ENCODE measurements around the gene F10. TPM values are rescaled to one million over a fixed set of nuclear protein-coding genes. Genes with fewer than 3 reads are reported as not detected.

F10 gene
- polyA plus RNA-seq, 1 donor from 2014 or later, result not detected

GRCh38 chr13:113120300-113121182 lies 2.1 kb upstream of the F10 start:
- no peak overlapping the region for H3K27ac ChIP-seq (ENCODE audit: low read length)
- no peaks in the 10 kb centered on the region for H4K20me1 ChIP-seq (ENCODE audit: insufficient read depth)
- no peak overlapping the region for H3K9ac ChIP-seq (ENCODE audit: low read length)
- no peak overlapping the region for H3K4me2 ChIP-seq (ENCODE audit: low read length)
- H3K4me3 ChIP-seq (ENCODE audit: low read length), result no peak overlapping the region
- H3K9me3 ChIP-seq (ENCODE audit: low read length), result no peaks in the 10 kb centered on the region
- no peak overlapping the region for H2AFZ ChIP-seq (ENCODE audit: low read depth, low read length)
- H3K79me2 ChIP-seq (replicated peaks; ENCODE audit: insufficient read depth, low read length), result no peaks in the 10 kb centered on the region
- H3K27me3 ChIP-seq (ENCODE audit: insufficient read depth, low read depth, low read length), result no peaks in the 10 kb centered on the region
- no peaks in the 10 kb centered on the region for H3F3A ChIP-seq (ENCODE audit: insufficient read depth, low read length, poor library complexity, severe bottlenecking)
- no peaks in the 10 kb centered on the region for H3K9me2 ChIP-seq (ENCODE audit: insufficient read depth, low read length)
- TF ChIP-seq, protein P1, sequence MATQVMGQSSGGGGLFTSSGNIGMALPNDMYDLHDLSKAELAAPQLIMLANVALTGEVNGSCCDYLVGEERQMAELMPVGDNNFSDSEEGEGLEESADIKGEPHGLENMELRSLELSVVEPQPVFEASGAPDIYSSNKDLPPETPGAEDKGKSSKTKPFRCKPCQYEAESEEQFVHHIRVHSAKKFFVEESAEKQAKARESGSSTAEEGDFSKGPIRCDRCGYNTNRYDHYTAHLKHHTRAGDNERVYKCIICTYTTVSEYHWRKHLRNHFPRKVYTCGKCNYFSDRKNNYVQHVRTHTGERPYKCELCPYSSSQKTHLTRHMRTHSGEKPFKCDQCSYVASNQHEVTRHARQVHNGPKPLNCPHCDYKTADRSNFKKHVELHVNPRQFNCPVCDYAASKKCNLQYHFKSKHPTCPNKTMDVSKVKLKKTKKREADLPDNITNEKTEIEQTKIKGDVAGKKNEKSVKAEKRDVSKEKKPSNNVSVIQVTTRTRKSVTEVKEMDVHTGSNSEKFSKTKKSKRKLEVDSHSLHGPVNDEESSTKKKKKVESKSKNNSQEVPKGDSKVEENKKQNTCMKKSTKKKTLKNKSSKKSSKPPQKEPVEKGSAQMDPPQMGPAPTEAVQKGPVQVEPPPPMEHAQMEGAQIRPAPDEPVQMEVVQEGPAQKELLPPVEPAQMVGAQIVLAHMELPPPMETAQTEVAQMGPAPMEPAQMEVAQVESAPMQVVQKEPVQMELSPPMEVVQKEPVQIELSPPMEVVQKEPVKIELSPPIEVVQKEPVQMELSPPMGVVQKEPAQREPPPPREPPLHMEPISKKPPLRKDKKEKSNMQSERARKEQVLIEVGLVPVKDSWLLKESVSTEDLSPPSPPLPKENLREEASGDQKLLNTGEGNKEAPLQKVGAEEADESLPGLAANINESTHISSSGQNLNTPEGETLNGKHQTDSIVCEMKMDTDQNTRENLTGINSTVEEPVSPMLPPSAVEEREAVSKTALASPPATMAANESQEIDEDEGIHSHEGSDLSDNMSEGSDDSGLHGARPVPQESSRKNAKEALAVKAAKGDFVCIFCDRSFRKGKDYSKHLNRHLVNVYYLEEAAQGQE (IDR thresholded peaks at IDR 0.05; ENCODE audit: borderline replicate concordance), result no peak
- TF ChIP-seq TAF1 (IDR thresholded peaks at IDR 0.05; ENCODE audit: low read depth) (no peak), CTCF (IDR thresholded peaks at IDR 0.05; ENCODE audit: poor library complexity, severe bottlenecking) (no peak), RAD21 (conservative IDR thresholded peaks at IDR 0.05) (no peak), SMC3 (conservative IDR thresholded peaks at IDR 0.05; ENCODE audit: poor library complexity) (no peak), POLR2AphosphoS5 (IDR thresholded peaks at IDR 0.05) (no peak), MXI1 (conservative IDR thresholded peaks at IDR 0.05; ENCODE audit: poor library complexity, severe bottlenecking) (no peak)
- H3K36me3 ChIP-seq (ENCODE audit: insufficient read depth, low read length), result no peaks in the 10 kb centered on the region

DNA sequence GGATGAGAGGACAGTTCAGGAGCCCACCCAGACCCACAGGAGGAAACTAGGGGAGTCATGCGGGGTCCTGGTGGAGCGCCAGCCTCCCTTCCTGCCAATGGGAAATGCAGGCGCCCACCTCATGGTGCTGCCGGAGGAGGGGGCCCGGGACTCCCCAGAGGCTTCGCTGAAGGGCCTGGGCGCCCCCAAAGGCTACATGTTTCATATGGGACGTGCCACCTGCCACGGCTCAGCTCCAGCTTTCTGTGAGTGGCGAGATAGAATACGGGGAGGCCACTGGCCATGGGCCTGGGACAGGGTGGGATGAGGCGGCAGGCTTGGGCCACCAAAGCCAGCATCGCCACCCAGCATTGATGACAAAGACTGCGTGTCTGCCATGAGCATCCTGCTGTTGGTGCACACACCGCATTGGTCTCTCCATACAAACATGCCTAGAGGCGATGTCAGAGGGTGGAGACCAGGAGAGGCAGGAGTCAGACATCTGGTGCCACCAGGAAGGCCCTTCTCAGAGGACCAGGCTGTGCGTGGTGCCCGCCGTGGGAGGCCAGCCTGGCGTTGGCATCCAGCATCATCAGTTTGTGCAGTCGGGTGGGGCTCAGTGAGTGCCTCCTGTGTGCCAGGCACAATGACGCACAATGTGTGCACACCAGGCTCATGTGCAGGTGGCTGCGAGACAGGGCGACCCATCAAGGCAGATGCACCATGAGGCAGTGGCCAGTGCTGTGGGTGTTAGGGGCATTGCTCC lies 1.2 kb upstream of the F10 start:
- Histone ChIP-seq H3K79me2 (replicated peaks; ENCODE audit: insufficient read depth, low read length) (no peaks in the 10 kb centered on the region), H3K9me3 (ENCODE audit: low read length) (no peaks in the 10 kb centered on the region), H4K20me1 (ENCODE audit: insufficient read depth) (no peaks in the 10 kb centered on the region), H2AFZ (ENCODE audit: low read depth, low read length) (no peak overlapping the region), H3K9ac (ENCODE audit: low read length) (no peak overlapping the region), H3K36me3 (ENCODE audit: insufficient read depth, low read length) (no peaks in the 10 kb centered on the region), H3K4me3 (ENCODE audit: low read length) (no peak overlapping the region), H3K27me3 (ENCODE audit: insufficient read depth, low read depth, low read length) (no peaks in the 10 kb centered on the region), H3K4me2 (ENCODE audit: low read length) (no peak overlapping the region), H3F3A (ENCODE audit: insufficient read depth, low read length, poor library complexity, severe bottlenecking) (no peaks in the 10 kb centered on the region), H3K27ac (ENCODE audit: low read length) (no peak overlapping the region), H3K9me2 (ENCODE audit: insufficient read depth, low read length) (no peaks in the 10 kb centered on the region)
- TF ChIP-seq POLR2AphosphoS5 (IDR thresholded peaks at IDR 0.05) (no peak), RAD21 (conservative IDR thresholded peaks at IDR 0.05) (no peak), TAF1 (IDR thresholded peaks at IDR 0.05; ENCODE audit: low read depth) (no peak), CTCF (IDR thresholded peaks at IDR 0.05; ENCODE audit: poor library complexity, severe bottlenecking) (no peak), EZH2 (IDR thresholded peaks at IDR 0.05; ENCODE audit: borderline replicate concordance, insufficient read depth, low read length, poor library complexity, severe bottlenecking) (no peak), SMC3 (conservative IDR thresholded peaks at IDR 0.05; ENCODE audit: poor library complexity) (no peak), EP300 (conservative IDR thresholded peaks at IDR 0.05; ENCODE audit: poor library complexity, severe bottlenecking) (no peak), MXI1 (conservative IDR thresholded peaks at IDR 0.05; ENCODE audit: poor library complexity, severe bottlenecking) (no peak)
- TF ChIP-seq, protein P1 (IDR thresholded peaks at IDR 0.05; ENCODE audit: borderline replicate concordance), result no peak

Measured in neural cell (in vitro differentiated cells).